Gastroesophageal sphincter (tissue), 4 donors: ENCODE results near the gene DNAAF1. TPM values are rescaled to one million over a fixed set of nuclear protein-coding genes. Genes with fewer than 3 reads are reported as not detected.
"Not testable (repeated sequence)": the region's sequence is repeated elsewhere in the genome, so short reads cannot be mapped to it uniquely, and the experiment has no call there.

Experiments used
- ATAC-seq: fragments of 150-250 bp; one replicate; pipeline ENCODE4 v1.9.1; 2016; ENCODE audit warnings: mild to moderate bottlenecking, moderate library complexity
- H3K27ac ChIP-seq, 4 donors: fragments of 200-600 bp; sonication (generic) in 3 of 4; 1 replicate in 3 of 4; 2 replicates in 1 of 4; pipeline ENCODE4 v1.5.1; 2016 to 2019
- H3K27me3 ChIP-seq: fragments of 200-600 bp; sonication (generic); one replicate; pipeline ENCODE4 v1.5.1; 2019
- H3K36me3 ChIP-seq, 2 donors: fragments of 200-600 bp; sonication (generic); one replicate each; pipeline ENCODE4 v1.5.1; 2019; ENCODE audit warnings: control low read depth in 1 of 2
- H3K4me1 ChIP-seq, 3 donors: fragments of 200-600 bp; sonication (generic); 1 replicate in 2 of 3; 2 replicates in 1 of 3; pipeline ENCODE4 v1.5.1; 2016 to 2019; ENCODE audit warnings: control low read depth in 2 of 3
- H3K4me3 ChIP-seq, 2 donors: fragments of 200-600 bp; sonication (generic); one replicate each; pipeline ENCODE4 v1.5.1; 2019; ENCODE audit warnings: mild to moderate bottlenecking in 1 of 2, moderate library complexity in 1 of 2
- H3K9me3 ChIP-seq, 3 donors: fragments of 200-600 bp; sonication (generic); one replicate each; pipeline ENCODE4 v1.5.1; 2017 to 2019; ENCODE audit warnings: control low read depth in 2 of 3
- EP300 ChIP-seq: sonication (generic); formaldehyde crosslinking; IDR thresholded peaks from one replicate; pipeline ENCODE4 v1.6.1; 2017; ENCODE audit warnings: antibody characterized with exemption, mild to moderate bottlenecking
- POLR2A ChIP-seq, 2 donors: fragments of 450-650 bp; IDR thresholded peaks; one replicate each; pipeline ENCODE4 v1.6.1; 2017; ENCODE audit warnings: antibody characterized with exemption in 2 of 2, mild to moderate bottlenecking in 2 of 2, moderate library complexity in 1 of 2
- POLR2AphosphoS5 ChIP-seq: sonication (generic); formaldehyde crosslinking; IDR thresholded peaks from one replicate; pipeline ENCODE4 v1.6.1; 2017; ENCODE audit warnings: antibody characterized with exemption
- WGBS, 2 donors: methylation state at CpG; one replicate each; pipeline ENCODE4 v1.1.5; 2018; ENCODE audit warnings: low coverage in 1 of 2; 5-methylcytosine and 5-hydroxymethylcytosine counted together
- total RNA-seq, 4 donors: library from RNA; depleted of rRNA; stranded (reverse); fragments of >200 nt; gene quantifications; one replicate each; pipeline ENCODE4 v1.1.0, GENCODE V29; 2016
- TF ChIP-seq, protein P1 (sequence below), 4 experiments: fragments of 200-600 bp in 2 of 4; fragments of 450-650 bp in 2 of 4; sonication (generic) in 1 of 4; IDR thresholded peaks; one replicate each; pipeline ENCODE4 v1.5.1; 2017 to 2019; ENCODE audit warnings: antibody characterized with exemption in 4 of 4, mild to moderate bottlenecking in 2 of 4, moderate library complexity in 2 of 4

Gene DNAAF1
- total RNA-seq, 4 donors from 2014 or later, result 0.27 TPM; not detected in 3

DNA sequence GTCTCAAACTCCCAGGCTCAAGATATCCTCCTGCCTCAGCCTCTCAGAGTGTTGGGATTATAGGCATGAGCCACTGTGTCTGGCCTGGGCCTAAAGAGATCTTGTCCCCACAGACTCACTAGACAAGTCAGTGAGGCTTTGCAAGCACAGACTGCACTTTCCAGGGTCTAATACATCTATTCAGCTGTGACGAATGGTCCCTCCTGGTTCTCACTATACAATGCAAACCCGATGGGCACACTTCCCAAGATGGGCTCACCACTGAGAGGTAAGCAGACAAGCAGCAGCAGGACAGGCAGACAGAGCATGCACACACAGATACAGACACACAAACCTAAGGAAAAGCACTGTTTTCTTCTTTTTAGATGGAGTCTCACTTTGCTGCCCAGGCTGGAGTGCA, 37.2 kb upstream of the DNAAF1 start:
- WGBS, 2 donors, result 80% methylated on average over 1 of the region's 2 CpGs; no CpG with 5 or more reads in 1 of the 2 donors
- peaks cover 0 to 44% of the 10 kb centered on the region in 2 donors for H3K36me3 ChIP-seq
- no peak overlapping the region for H3K27ac ChIP-seq
- TF ChIP-seq, protein P1, sequence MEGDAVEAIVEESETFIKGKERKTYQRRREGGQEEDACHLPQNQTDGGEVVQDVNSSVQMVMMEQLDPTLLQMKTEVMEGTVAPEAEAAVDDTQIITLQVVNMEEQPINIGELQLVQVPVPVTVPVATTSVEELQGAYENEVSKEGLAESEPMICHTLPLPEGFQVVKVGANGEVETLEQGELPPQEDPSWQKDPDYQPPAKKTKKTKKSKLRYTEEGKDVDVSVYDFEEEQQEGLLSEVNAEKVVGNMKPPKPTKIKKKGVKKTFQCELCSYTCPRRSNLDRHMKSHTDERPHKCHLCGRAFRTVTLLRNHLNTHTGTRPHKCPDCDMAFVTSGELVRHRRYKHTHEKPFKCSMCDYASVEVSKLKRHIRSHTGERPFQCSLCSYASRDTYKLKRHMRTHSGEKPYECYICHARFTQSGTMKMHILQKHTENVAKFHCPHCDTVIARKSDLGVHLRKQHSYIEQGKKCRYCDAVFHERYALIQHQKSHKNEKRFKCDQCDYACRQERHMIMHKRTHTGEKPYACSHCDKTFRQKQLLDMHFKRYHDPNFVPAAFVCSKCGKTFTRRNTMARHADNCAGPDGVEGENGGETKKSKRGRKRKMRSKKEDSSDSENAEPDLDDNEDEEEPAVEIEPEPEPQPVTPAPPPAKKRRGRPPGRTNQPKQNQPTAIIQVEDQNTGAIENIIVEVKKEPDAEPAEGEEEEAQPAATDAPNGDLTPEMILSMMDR (IDR thresholded peaks at IDR 0.05), result no peak
- TF ChIP-seq EP300 (no peak), POLR2A (IDR thresholded peaks at IDR 0.05) (no peak), POLR2AphosphoS5 (no peak)
- H3K4me3 ChIP-seq, result no peak overlapping the region
- ATAC-seq, result no peak
- H3K27me3 ChIP-seq, result no peaks in the 10 kb centered on the region
- H3K4me1 ChIP-seq, result peaks cover 0 to 52% (median 7%) of the 10 kb centered on the region in 3 donors
- H3K9me3 ChIP-seq, result no peaks in the 10 kb centered on the region

DNA sequence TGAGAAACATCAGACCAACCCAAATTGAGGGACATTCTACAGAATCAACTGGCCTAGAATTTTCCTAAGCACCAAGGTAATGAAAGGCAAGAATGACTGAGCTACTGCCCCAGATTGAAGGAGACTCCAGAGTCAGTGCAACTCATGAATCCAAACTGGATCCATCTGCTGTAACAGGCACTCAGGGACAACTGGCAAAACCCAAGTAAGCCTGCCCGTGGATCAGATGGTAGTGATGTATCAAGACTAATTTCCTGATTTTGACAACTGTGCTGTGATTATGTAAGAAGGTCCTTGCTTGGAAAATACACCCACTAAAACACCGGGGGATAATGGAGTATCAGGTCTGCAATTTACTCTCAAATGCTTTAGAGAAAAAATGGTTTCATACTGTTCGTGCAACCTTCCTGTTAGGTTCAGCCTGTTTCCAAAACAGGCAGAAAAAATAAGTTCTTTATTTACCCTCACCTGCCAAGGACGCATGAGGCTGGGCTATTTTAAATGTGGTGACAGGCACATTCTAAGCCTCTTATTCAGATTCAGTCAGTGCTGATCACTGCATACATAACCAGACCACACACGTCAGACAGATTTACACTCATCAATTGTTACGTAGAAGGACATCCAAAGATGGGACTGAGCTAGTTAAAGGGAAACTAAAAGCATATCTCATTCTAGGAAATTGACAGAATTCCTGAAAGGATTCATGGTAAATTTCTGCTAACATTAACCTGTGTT, 35.3 kb upstream of the DNAAF1 start:
- H3K4me3 ChIP-seq, result no peak overlapping the region
- TF ChIP-seq EP300 (no peak), POLR2AphosphoS5 (no peak), POLR2A (IDR thresholded peaks at IDR 0.05) (no peak)
- TF ChIP-seq, protein P1 (IDR thresholded peaks at IDR 0.05), result no peak
- WGBS, 2 donors, result 32 to 44% methylated on average over 5 to 6 of the region's 6 CpGs
- peak overlapping the region in 2 of 4 donors; percentile 29 for H3K27ac ChIP-seq
- no peaks in the 10 kb centered on the region for H3K9me3 ChIP-seq
- peaks cover 0 to 44% of the 10 kb centered on the region in 2 donors for H3K36me3 ChIP-seq
- no peak for ATAC-seq
- H3K27me3 ChIP-seq, result no peaks in the 10 kb centered on the region
- H3K4me1 ChIP-seq, result peaks cover 0 to 59% (median 7%) of the 10 kb centered on the region in 3 donors

DNA sequence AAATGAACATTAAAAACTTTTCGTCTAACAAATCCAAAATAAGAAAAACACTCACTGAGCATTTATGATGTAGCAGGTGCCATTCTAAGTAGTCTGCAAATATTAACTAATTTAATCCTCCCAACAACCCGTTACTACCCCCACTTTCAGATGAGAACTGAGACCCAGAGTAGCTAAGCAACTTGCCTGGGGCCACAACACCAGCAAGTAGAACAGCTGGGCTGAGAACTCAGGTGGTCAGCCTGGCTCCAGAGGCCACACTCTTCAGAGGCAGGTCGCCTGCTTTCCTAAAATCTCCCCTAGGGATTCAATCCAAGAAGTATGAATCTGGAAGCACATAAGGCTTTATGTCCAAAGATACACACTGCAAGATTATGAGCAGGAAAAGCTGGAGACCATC, 34.6 kb upstream of the DNAAF1 start:
- 82 to 83% methylated on average over 1 to 2 of the region's 3 CpGs for WGBS, 2 donors
- no peak for ATAC-seq
- Histone ChIP-seq H3K27ac (no peak overlapping the region), H3K9me3 (no peaks in the 10 kb centered on the region), H3K4me3 (no peak overlapping the region), H3K4me1 (peaks cover 0 to 67% (median 13%) of the 10 kb centered on the region in 3 donors), H3K36me3 (peaks cover 0 to 41% of the 10 kb centered on the region in 2 donors), H3K27me3 (no peaks in the 10 kb centered on the region)
- no peak for TF ChIP-seq EP300
- no peak for TF ChIP-seq POLR2A (IDR thresholded peaks at IDR 0.05)
- TF ChIP-seq, protein P1 (IDR thresholded peaks at IDR 0.05), result no peak
- TF ChIP-seq POLR2AphosphoS5, result no peak

DNA sequence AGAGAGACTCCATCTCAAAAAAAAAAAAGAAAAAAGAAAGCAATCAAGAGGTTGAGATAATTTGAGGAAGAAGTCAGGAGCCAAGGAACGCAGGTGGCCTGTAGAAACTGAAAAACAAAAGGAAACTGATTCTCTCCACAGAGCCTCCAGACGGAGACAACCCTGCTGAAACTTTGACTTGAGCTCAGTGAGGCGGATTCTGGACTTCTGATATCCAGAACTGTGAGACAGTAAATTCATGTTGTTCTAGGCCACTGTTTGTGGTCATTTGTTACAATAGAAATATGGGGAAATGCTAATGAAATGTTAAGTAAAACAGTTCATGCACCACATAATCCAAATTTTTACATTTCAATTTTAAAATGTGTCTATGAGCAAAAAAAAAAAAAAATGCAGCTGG, 33.6 kb upstream of the DNAAF1 start:
- ATAC-seq, result no peak
- H3K27me3 ChIP-seq, result no peaks in the 10 kb centered on the region
- no peak overlapping the region for H3K27ac ChIP-seq
- H3K4me1 ChIP-seq, result peaks cover 0 to 68% (median 15%) of the 10 kb centered on the region in 3 donors
- TF ChIP-seq POLR2AphosphoS5, result no peak
- no peak for TF ChIP-seq POLR2A (IDR thresholded peaks at IDR 0.05)
- TF ChIP-seq EP300, result no peak
- TF ChIP-seq, protein P1 (IDR thresholded peaks at IDR 0.05), result no peak
- H3K4me3 ChIP-seq, result no peak overlapping the region
- H3K36me3 ChIP-seq, result peaks cover 0 to 31% of the 10 kb centered on the region in 2 donors
- 60 to 75% methylated on average over 2 to 3 of the region's 3 CpGs for WGBS, 2 donors
- H3K9me3 ChIP-seq, result no peaks in the 10 kb centered on the region

DNA sequence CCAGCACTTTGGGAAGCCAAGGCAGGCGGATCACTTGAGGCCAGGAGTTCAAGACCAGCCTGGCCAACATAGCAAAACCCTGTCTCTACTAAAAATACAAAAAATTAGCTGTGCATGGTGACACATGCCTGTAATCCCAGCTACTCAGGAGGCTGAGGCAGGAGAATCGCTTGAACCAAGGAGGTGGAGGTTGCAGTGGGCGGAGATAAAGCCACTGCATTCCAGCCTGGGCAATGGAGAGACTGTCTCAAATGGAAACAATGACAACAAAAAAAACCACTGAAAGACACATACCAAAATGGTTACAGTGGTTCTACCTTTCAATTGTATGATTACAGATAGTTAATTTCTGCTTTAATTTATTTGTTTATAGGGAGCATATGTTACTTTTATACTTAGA, 33.2 kb upstream of the DNAAF1 start:
- not testable (repeated sequence) for H3K27ac ChIP-seq, ATAC-seq, H3K4me3 ChIP-seq, H3K27me3 ChIP-seq, H3K9me3 ChIP-seq
- Histone ChIP-seq H3K36me3 (peaks cover 0 to 28% of the 10 kb centered on the region in 2 donors), H3K4me1 (peaks cover 0 to 65% (median 15%) of the 10 kb centered on the region in 3 donors)
- WGBS, 2 donors, result 92 to 96% methylated on average over 3 of the region's 3 CpGs
